Femur (tissue), 1 donor: Measurements from ENCODE around the gene SPATA3.

Source experiments
- DNase-seq: peaks from one replicate; pipeline ENCODE4 v3.0.0-alpha.2; 2017

The SPATA3 gene

GRCh38 chr2:230968921-230969658, 26.8 kb upstream of the SPATA3 start:
- DNase-seq = no peak

- no peak for DNase-seq
Observed at GRCh38 chr2:230969659-230970015, 26.3 kb upstream of the SPATA3 start.

- DNase-seq = no peak
Observed at GRCh38 chr2:230972046-230972445, 23.9 kb upstream of the SPATA3 start.

GRCh38 chr2:230974096-230974913, 21.6 kb upstream of the SPATA3 start:
- no peak for DNase-seq

DNA sequence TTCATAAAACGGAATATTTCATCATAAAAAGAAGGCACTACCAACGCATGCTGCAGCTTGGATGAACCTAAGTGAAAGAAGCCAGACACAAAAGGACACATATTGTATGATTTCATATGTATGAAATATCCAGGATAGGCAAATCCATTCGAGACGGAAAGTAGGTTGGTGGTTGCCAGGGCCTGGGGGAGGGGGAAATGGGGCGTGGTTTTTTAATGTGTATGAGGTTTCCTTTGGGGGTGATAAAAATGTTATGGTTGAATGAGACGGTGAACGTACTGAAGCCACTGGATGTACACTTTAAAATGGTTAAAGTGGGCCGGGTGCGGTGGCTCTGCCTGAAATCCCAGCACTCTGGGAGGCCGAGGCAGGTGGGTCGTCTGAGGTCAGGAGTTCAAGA, 20.0 kb upstream of the SPATA3 start:
- DNase-seq = no peak

DNA sequence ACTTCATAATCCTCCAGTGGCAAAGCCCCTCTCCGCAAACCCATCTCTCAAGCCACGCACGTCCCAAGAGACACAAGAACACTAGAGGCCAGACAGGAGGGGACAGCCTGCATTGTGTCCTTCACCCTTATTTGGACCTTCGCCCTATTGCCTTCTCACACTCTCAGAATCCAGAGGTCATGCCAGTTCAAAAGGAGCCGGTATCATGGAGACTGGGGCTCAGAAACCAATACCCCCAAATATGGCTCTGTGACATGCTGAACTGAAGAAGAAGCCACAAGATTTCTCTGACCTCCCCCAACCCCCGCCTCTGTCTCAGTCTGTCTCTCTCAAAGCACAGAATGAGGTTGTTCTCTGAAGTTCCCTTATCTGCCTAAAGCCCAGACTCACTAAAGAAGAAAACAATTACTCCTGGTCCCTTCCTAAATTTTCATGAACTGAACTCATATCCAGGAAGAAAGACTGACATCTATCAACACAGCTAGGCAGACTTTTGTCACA, 19.2 kb upstream of the SPATA3 start:
- DNase-seq = no peak

DNA sequence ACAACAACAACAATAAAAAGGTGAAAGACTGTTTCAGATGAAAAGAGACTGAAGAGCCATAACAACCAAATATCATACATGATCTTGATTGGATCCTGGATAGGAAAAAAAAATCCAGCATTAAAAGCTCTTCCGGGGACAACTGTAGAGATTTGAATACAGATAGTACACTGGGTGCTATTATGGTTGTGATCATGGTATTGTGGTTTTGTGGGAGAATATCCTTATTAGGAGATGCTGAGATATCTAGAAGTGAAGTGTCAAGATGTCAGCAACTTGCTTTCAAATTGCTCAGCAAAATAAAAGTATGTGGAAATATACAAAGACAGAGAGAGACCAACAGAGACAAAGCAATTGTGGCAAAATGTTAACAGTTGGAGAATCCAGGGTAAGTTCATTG, 15.5 kb upstream of the SPATA3 start:
- DNase-seq = no peak

- DNase-seq = no peak
Observed at GRCh38 chr2:230981704-230982103, 14.2 kb upstream of the SPATA3 start.

DNA sequence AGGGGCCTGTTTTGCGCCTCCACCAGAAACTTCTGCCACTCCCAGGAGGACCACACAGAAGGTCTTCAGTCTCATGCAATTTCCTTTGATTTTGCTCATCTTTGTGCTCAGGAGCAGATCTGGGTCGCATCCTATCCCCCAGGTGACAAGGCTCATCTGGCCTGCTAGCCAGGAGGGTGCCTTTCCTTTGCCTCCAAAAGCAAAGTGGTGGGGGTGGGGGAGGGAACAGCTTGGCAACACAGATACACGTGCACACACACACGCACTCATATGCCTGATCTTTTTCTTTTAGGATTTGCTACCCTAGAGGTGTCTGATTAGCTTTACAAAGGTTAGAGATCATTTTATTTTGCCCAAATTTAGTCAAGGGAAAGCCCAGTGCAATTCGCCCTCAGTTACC, 13.8 kb upstream of the SPATA3 start:
- DNase-seq = no peak

DNA sequence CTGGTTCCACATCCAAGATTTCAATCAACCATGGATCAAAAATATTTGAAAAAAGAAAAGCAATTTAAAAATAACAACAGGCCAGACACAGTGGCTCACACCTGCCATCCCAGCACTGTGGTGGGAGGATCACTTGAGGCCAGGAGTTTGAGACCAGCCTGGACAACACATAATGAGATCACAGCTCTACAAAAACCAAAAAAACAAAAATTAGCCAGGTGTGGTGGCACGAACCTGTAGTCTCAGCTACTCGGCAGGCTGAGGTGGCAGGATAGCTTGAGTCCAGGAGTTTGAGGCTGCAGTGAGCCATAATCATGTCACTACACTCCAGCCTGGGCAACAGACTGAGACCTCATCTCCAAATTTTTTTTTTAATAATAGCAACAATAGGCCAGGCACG, 13.4 kb upstream of the SPATA3 start:
- no peak for DNase-seq

GRCh38 chr2:230983566-230983965, 12.4 kb upstream of the SPATA3 start:
- DNase-seq = no peak

- no peak for DNase-seq
Observed at GRCh38 chr2:230984393-230985220, 11.3 kb upstream of the SPATA3 start.

DNA sequence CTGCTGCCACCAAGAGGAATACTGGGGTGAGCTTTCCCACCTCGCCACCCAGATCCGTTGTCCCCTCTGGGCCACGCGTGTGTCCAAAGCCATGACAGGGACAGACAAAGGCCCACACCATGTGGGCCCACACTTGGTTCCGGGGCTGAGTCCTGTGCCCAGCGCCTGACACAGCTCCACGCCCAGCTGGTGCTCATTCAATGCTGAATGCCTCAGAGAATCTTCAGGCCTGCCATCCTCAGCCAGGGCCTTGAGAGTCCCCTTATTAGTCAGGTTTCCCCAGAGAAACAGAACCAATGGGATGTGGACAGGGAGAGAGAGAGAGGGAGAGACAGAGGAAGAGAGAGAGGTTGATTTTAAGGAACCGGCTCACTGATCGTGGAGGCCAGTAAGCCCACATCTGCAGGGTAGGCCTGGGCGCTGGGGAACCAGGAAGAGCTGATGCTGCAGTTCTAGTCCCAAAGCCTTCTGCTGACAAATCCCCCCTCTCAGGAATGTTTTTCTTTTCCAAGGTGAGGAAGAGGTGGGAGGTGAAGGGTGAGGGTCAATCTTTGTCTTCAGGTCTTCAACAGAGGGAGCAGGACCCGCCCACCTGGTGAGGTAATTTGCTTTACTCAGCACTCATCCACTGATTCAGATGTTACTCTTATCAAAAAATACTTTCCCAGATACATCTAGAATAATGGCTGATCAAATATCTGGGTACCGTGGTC, 10.2 kb upstream of the SPATA3 start:
- DNase-seq = no peak

DNA sequence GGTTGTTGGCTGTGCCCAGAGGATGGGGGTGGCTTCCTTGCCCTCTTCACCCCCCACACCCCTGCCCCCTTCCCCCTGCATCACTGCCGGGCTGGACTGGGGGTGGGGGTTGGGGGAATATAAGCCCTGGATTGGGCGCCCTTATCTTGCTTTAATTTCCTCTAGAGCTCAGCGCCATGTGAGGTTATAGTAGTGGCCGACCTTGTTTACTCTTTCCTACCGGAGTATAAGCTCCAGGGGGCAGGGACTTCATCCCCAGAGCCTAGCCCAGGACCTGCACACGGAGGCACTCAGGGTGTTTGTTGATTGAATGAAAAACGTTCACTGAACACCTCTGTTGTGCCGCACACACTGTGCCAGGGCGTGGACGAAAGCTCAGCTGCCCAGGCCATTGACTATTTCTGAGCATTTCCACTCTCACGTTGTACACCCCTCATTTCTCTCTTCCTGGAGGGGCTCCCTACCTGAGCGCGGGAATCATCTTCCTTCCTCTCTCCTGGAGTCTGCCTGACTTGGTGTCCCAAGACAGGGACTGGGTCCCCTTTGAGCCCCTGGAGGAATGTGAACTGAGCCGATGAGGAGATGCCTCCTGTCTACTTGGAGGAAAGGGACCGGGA, 9.3 kb upstream of the SPATA3 start:
- no peak for DNase-seq

- peak; percentile 88 for DNase-seq
Observed at GRCh38 chr2:230987137-230988020, 8.5 kb upstream of the SPATA3 start.

- DNase-seq = no peak
Observed at GRCh38 chr2:230989731-230990130, 6.2 kb upstream of the SPATA3 start.

GRCh38 chr2:230990131-230990898, 5.6 kb upstream of the SPATA3 start:
- no peak for DNase-seq

DNA sequence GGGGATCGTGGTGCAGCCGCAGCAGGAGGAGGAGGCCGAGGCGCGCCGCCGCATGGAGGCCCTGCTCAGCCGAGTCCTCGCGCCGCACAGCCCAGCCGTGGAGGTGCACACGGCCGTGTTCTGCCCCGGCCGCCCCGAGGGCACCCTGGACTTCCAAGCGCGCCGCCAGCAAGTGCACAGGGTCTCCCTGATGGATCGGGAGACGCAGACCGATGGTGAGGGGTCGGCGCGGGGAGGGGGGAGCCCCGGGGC, 5.1 kb upstream of the SPATA3 start:
- no peak for DNase-seq

- no peak for DNase-seq
Observed at GRCh38 chr2:230991598-230991997, 4.3 kb upstream of the SPATA3 start.

DNA sequence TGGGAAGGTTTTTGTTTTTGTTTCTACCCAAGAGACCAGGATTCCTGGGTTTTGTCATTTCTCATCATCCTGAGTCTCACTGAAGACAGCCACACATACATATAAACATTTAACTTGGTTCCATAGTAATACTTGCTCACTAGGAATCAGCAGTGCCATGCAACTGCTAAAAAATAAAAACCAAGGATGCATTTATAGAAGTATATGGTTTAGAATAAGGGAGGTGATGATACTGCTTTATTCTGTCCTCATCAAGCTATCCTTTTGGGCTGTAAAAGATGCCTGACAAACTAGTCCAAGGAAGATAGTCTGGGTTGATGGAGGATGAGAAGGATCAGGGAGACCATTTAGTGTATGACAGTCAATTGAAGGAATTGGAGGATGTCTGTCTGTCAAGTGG, 740 bp downstream of the SPATA3 start:
- no peak for DNase-seq

DNA sequence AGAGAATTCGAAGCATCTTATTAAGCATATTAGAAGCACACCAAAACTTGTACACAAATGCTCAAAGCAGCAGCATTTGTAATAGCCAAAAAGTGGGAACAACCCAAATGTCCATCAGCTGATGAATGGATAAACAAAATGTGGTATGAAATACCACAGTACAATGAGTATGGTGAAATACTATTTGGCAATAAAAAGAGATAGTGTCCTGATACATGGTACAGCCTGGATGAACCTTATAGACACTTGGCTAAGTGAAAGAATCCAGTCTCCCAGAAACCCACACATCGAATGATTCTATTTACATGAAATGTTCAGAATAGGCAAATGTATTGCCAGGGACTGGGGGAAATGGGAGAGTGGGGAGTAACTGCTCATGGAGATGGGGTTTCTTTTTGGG, 3.0 kb downstream of the SPATA3 start:
- no peak for DNase-seq
